ENCODE results near the gene PIN1. TPM values are rescaled to one million over a fixed set of nuclear protein-coding genes. Genes with fewer than 3 reads are reported as not detected.

Gene PIN1
- 38.7 and 41.8 TPM in 2 replicates for total RNA-seq (2013; cell fraction: nucleolus; rRNA removed)
- total RNA-seq (2014; rRNA removed), result 155 and 162 TPM in 2 replicates
- total RNA-seq (2014; rRNA removed; fragmentation: Illumina TruSeq; extraction: Trizol), result 35.5 and 38.8 TPM in 2 replicates
- total RNA-seq (2021), result 90.4 and 95.6 TPM in 2 replicates
- polyA plus RNA-seq (2011; ENCODE audit: low read depth), result 31.4 TPM
- polyA plus RNA-seq (2011; rRNA removed), result 26.5 and 47.3 TPM in 2 replicates
- polyA plus RNA-seq (2011; cell fraction: cytosol; rRNA removed), result 70.3 and 132 TPM in 2 replicates
- 101 and 114 TPM in 2 replicates for polyA plus RNA-seq (2011; cell fraction: nucleus; rRNA removed)
- 44.0 and 53.8 TPM in 2 replicates for polyA plus RNA-seq (2012)
- 5.3 and 16.0 TPM in 2 replicates for polyA plus RNA-seq (2014; fragmentation: Illumina TruSeq; extraction: Trizol)
- 1 to 10 TPM; 2.4 to 6.1 TPM for polyA plus RNA-seq (2014; fragmentation: Nextera tagmentation; extraction: Ambion mirVana)
- polyA plus RNA-seq (2014; rRNA removed), result 156 and 169 TPM in 2 replicates
- polyA plus RNA-seq (2016; fragmentation: Nextera tagmentation; extraction: Ambion mirVana), result 100 to 1,000 TPM; 180 to 209 TPM
- polyA minus RNA-seq (2011; rRNA and poly(A)+ RNA removed), result 10.6 and 25.1 TPM in 2 replicates
- polyA minus RNA-seq (2011; cell fraction: cytosol; rRNA and poly(A)+ RNA removed), result 17.2 and 18.3 TPM in 2 replicates
- 12.2 and 19.7 TPM in 2 replicates for polyA minus RNA-seq (2011; cell fraction: nucleus; rRNA and poly(A)+ RNA removed)
- percentile 74 among the genes with signal in this experiment for Bru-seq, nascent RNA
- percentile 75 among the genes with signal in this experiment for BruChase-seq, experiment 1, labeled RNA remaining after a 6-hour chase
- BruChase-seq, experiment 2, labeled RNA remaining after a 2-hour chase, result percentile 74 among the genes with signal in this experiment
- long read RNA-seq, experiment 1, full-length matches to known transcripts, result 111 of 117 reads
- long read RNA-seq, experiment 1, partial matches to known transcripts, result 0 of 117 reads
- long read RNA-seq, experiment 1, other reads (novel, unspliced or antisense), result 6 of 117 reads
- long read RNA-seq, experiment 2, transcript PIN1-201 (4 exons, 997 nt), result major isoform, 24 of 29 reads
- long read RNA-seq, experiment 2, partial matches to known transcripts, result 0 of 29 reads
- long read RNA-seq, experiment 2, other reads (novel, unspliced or antisense), result 3 of 29 reads

- Histone ChIP-seq H3K79me2 (ENCODE audit: control insufficient read depth, insufficient read depth, low read length) (peaks cover 17% of the 10 kb centered on the region), H3K36me3 (ENCODE audit: control insufficient read depth in 2 of 2, insufficient read depth in 2 of 2, low read length in 1 of 2) (peaks cover 0 to 10% of the 10 kb centered on the region in 2 experiments), H3K9me3 (replicated peaks; ENCODE audit: control insufficient read depth, insufficient read depth, low read length) (no peaks in the 10 kb centered on the region), H3K27ac (ENCODE audit: control insufficient read depth, insufficient read depth) (peak within 1 kb of the TSS; percentile 60), H2AFZ (ENCODE audit: control insufficient read depth, low read depth, low read length) (peak within 1 kb of the TSS; percentile 92), H3K27me3 (replicated peaks in 1 of 2; ENCODE audit: control insufficient read depth in 2 of 2, insufficient read depth in 2 of 2, low read length in 1 of 2) (no peaks in the 10 kb centered on the region), H3K4me3 (peak within 1 kb of the TSS; percentile 97), H3K4me2 (ENCODE audit: control insufficient read depth, insufficient read depth) (peak within 1 kb of the TSS; percentile 85), H4K20me1 (ENCODE audit: control insufficient read depth, insufficient read depth) (no peaks in the 10 kb centered on the region), H3K9ac (ENCODE audit: control insufficient read depth, insufficient read depth, low read length) (peak within 1 kb of the TSS; percentile 70), H3K4me1 (ENCODE audit: control insufficient read depth, insufficient read depth, low read length) (peaks cover 7% of the 10 kb centered on the region)
- intact Hi-C loops (cut with micrococcal nuclease; ENCODE audit: unreplicated experiment) (no loop called here), in situ Hi-C loops (cut with MboI) (no loop called here)
- ChIA-PET CTCF (interaction anchor here (0.7 to 0.9 kb wide), 3 partner anchors 9 to 415 kb away, joined by 3 read pairs; no protein-coding TSS in a partner anchor), POLR2A (interaction anchor here (1.1 kb wide), 1 partner anchor 74 kb away, joined by 3 read pairs; no protein-coding TSS in a partner anchor), RAD21 (ENCODE audit: unreplicated experiment) (no interaction called here), SMC1A (ENCODE audit: uncharacterized antibody, unreplicated experiment) (no interaction called here)
- ATAC-seq, result peak; percentile 99
- no TSS peak for BruUV-seq (replicated peaks)
- WGBS (ENCODE audit: insufficient coverage, insufficient replicate concordance, low lambda C conversion rate, missing lambda C conversion rate), result 1% methylated on average over 49 of the region's 73 CpGs
- DNase-seq (ENCODE audit: low read depth, low spot score), result peak; percentile 91
- FAIRE-seq, result peak; percentile 96
- TF ChIP-seq BHLHE40 (IDR thresholded peaks at IDR 0.05; ENCODE audit: borderline replicate concordance in 1 of 2, low read depth in 2 of 2, low read length in 1 of 2), result peak in 1 of 2 experiments; percentile 48; a peak in 2 of 4 replicates
- no peak for TF ChIP-seq ZNF622 (IDR thresholded peaks at IDR 0.05)
- TF ChIP-seq, protein P1, sequence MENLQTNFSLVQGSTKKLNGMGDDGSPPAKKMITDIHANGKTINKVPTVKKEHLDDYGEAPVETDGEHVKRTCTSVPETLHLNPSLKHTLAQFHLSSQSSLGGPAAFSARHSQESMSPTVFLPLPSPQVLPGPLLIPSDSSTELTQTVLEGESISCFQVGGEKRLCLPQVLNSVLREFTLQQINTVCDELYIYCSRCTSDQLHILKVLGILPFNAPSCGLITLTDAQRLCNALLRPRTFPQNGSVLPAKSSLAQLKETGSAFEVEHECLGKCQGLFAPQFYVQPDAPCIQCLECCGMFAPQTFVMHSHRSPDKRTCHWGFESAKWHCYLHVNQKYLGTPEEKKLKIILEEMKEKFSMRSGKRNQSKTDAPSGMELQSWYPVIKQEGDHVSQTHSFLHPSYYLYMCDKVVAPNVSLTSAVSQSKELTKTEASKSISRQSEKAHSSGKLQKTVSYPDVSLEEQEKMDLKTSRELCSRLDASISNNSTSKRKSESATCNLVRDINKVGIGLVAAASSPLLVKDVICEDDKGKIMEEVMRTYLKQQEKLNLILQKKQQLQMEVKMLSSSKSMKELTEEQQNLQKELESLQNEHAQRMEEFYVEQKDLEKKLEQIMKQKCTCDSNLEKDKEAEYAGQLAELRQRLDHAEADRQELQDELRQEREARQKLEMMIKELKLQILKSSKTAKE (IDR thresholded peaks at IDR 0.05; ENCODE audit: low read depth, poor library complexity, severe bottlenecking), result no peak
- no peak for TF ChIP-seq WRNIP1 (IDR thresholded peaks at IDR 0.05; ENCODE audit: borderline replicate concordance, low read depth, low read length)
- TF ChIP-seq, protein P2, sequence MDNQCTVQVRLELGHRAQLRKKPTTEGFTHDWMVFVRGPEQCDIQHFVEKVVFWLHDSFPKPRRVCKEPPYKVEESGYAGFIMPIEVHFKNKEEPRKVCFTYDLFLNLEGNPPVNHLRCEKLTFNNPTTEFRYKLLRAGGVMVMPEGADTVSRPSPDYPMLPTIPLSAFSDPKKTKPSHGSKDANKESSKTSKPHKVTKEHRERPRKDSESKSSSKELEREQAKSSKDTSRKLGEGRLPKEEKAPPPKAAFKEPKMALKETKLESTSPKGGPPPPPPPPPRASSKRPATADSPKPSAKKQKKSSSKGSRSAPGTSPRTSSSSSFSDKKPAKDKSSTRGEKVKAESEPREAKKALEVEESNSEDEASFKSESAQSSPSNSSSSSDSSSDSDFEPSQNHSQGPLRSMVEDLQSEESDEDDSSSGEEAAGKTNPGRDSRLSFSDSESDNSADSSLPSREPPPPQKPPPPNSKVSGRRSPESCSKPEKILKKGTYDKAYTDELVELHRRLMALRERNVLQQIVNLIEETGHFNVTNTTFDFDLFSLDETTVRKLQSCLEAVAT (IDR thresholded peaks at IDR 0.05), result peak; percentile 47; the same call in 1 of the 2 replicates
- TF ChIP-seq TCF7 (IDR thresholded peaks at IDR 0.05; ENCODE audit: borderline replicate concordance), result no peak
- no peak for TF ChIP-seq IKZF1 (conservative IDR thresholded peaks at IDR 0.05)
- TF ChIP-seq DPF2 (IDR thresholded peaks at IDR 0.05), result no peak
- TF ChIP-seq ZNF24 (IDR thresholded peaks at IDR 0.05), result no peak
- no peak for TF ChIP-seq ATF7 (IDR thresholded peaks at IDR 0.05; ENCODE audit: low read depth)
- TF ChIP-seq, protein P3, sequence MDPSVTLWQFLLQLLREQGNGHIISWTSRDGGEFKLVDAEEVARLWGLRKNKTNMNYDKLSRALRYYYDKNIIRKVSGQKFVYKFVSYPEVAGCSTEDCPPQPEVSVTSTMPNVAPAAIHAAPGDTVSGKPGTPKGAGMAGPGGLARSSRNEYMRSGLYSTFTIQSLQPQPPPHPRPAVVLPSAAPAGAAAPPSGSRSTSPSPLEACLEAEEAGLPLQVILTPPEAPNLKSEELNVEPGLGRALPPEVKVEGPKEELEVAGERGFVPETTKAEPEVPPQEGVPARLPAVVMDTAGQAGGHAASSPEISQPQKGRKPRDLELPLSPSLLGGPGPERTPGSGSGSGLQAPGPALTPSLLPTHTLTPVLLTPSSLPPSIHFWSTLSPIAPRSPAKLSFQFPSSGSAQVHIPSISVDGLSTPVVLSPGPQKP (IDR thresholded peaks at IDR 0.05; ENCODE audit: low read depth, low read length), result no peak
- TF ChIP-seq EP300 (IDR thresholded peaks at IDR 0.05; ENCODE audit: borderline replicate concordance in 1 of 2, control insufficient read depth in 1 of 2, low read depth in 2 of 2, low read length in 2 of 2), result no peak
- no peak for TF ChIP-seq JUND (IDR thresholded peaks at IDR 0.05; ENCODE audit: low read depth, low read length)
- no peak for TF ChIP-seq RAD21 (IDR thresholded peaks at IDR 0.05; ENCODE audit: insufficient read depth, low read depth, low read length)
Measured at GRCh38 chr19:9834726-9835506, at the start of gene PIN1. Gene PIN1, plus strand, starts transcription at chr19:9835318. Its CDS starts 27 bp downstream, at chr19:9835345.
